ENCODE results near the gene PACS1.

GRCh38 chr11:66264383-66264782 is 194.3 kb downstream of the PACS1 start:
- TF ChIP-seq, protein P1, sequence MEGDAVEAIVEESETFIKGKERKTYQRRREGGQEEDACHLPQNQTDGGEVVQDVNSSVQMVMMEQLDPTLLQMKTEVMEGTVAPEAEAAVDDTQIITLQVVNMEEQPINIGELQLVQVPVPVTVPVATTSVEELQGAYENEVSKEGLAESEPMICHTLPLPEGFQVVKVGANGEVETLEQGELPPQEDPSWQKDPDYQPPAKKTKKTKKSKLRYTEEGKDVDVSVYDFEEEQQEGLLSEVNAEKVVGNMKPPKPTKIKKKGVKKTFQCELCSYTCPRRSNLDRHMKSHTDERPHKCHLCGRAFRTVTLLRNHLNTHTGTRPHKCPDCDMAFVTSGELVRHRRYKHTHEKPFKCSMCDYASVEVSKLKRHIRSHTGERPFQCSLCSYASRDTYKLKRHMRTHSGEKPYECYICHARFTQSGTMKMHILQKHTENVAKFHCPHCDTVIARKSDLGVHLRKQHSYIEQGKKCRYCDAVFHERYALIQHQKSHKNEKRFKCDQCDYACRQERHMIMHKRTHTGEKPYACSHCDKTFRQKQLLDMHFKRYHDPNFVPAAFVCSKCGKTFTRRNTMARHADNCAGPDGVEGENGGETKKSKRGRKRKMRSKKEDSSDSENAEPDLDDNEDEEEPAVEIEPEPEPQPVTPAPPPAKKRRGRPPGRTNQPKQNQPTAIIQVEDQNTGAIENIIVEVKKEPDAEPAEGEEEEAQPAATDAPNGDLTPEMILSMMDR (IDR thresholded peaks at IDR 0.05) = no peak
- TF ChIP-seq POLR2A (IDR thresholded peaks at IDR 0.05) = no peak
- TF ChIP-seq EP300 (IDR thresholded peaks at IDR 0.05) = no peak

All from ovary (tissue), 3 donors.